IPS-NIHi7 (cell line): ENCODE measurements around the gene PLPPR3.

Experiments used
- DNase-seq: peaks from one replicate; pipeline ENCODE4 v3.0.0; 2012; ENCODE audit warnings: mixed read lengths; ENCODE audit errors: extremely low spot score

The PLPPR3 gene

DNA sequence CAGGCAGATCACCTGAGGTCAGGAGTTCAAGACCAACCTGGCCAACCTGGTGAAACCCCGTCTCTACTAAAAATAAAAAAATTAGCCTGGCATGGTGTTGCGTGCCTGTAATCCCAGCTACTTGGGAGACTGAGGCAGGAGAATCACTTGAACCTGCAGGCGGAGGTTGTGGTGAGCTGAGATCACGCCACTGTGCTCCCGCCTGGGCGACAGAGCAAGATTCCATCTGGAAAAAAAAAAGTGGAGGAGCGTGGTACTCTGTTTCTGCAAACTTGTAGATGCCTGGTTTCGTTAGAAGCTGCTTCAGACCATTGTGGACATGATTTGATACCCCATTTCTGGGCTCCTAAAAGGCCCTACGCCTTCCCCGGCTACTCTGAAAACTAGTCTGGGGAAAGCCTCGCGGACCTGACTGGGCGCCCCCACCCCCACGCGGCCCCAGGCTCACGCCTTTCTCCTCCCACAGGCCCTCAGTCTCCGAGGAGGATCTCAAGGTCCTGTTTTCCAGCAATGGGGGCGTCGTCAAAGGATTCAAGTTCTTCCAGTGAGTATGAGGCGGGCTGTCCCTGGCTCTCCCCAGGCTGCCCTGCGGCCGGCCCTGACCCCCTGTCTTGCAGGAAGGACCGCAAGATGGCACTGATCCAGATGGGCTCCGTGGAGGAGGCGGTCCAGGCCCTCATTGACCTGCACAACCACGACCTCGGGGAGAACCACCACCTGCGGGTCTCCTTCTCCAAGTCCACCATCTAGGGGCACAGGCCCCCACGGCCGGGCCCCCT lies 11.5 kb downstream of the PLPPR3 start:
- no peak for DNase-seq

DNA sequence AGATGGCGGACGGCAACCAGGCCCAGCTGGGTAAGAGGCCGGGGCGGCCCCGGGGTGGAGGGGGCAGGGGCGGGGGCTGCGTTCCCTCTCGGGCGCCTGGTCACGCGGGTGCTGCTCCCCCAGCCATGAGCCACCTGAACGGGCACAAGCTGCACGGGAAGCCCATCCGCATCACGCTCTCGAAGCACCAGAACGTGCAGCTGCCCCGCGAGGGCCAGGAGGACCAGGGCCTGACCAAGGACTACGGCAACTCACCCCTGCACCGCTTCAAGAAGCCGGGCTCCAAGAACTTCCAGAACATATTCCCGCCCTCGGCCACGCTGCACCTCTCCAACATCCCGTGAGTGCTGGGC lies 13.4 kb downstream of the PLPPR3 start:
- DNase-seq, result no peak

DNA sequence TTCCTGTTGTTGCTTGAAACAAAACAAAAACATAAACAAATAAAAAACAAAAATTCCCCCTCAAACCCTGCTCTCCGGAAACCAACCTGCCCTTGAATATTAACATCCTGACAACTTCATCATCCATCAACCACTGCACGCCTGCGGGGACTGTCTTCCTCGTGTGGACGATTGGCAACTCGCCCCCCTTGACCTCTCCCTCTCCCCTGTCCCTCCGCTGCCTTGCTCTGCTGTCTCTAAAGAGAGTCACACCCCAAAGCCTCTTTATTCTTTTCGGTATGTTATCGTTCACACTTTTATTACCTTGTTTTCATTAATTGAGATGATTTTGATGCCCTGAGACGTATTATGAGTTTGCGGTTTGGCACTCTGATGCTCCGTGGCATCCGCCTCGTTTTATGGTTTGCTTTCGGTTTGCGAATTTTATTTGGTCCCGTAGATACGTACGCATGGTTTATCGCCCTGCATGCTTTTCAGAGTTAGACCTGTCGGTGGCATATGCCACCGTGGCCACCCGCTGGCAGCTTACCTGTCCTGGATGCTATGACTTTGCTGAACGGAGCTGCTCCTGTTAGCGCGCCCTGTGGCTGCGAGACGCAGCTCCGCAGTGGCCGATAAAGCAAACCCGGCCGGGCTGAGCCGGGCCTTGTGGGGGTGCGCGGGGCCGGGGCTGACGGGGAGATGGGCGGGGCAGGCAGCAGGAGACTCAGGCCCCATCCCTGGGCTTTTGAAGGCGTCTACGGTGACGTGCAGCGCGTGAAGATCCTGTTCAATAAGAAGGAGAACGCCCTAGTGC lies 13.9 kb downstream of the PLPPR3 start:
- DNase-seq, result no peak

DNA sequence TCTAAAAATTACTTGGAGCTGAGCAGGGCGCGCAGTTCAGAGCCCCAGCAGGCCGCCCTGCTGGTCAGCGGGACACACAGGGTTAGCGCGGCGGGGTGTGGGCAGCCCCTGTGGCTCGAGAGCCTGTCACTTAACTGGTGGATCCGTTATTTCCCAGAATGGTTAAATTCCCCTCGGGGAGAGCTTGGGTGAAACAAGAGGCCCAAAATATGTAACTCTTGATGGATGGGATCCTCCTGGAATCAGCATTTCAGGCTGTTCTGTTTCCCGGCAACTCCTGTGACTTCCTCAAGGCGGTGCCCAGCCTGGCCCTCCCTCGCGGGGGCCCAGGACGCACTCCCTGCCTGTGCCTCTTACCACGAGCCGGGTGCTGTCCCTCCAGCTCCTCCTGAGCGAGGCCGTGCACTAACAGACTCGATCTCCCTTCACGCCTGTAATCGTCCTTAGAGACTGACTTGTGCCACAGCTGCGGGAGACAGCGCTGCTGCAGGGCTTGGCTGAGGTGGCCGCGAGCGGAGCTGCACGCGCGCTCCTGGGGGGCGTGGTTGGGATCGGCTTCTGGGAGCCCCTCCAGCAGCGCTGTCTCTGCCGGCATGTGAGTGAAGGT lies 14.8 kb downstream of the PLPPR3 start:
- DNase-seq, result no peak

DNA sequence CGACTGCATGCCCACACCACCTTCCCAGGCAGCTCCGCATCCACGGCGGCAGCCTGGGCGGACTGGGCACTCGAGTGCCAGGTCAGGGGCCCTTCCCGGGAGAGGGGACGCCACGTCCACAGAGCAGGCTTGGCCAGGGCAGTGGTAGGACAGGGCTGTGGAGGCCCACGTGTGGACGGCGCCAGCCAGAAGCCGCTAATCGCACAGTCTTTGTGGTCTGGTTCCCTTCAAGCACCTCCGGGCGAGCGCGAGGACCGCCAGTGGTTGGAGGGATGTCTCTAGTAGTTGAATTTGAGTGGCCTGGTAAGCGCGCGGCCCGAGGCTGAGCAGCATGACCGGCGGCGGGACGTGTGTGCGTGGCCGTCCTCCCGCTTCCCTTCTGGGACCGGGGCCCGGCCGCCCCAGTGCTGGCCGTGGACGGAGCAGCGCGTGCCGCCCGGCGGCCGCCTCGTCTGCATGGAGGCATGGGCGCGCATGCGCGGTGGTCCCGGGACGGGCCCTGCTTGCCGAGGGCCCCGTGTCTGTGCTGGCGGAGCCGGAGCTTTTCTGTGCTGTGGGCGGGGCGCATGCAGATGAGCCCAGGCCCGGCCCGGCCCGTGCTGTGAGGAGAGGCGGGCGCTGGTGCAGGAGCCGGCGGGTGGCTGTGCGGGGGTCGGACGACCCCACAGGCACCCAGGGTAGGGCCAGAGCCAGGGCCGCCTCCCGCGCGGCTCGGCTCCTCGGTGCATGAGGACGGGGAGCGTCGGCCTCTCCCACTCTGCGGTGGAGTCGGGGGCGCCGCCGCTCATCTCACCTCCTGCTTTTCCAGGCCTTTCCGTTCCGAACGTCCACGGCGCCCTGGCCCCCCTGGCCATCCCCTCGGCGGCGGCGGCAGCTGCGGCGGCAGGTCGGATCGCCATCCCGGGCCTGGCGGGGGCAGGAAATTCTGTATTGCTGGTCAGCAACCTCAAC lies 15.9 kb downstream of the PLPPR3 start:
- no peak for DNase-seq

DNA sequence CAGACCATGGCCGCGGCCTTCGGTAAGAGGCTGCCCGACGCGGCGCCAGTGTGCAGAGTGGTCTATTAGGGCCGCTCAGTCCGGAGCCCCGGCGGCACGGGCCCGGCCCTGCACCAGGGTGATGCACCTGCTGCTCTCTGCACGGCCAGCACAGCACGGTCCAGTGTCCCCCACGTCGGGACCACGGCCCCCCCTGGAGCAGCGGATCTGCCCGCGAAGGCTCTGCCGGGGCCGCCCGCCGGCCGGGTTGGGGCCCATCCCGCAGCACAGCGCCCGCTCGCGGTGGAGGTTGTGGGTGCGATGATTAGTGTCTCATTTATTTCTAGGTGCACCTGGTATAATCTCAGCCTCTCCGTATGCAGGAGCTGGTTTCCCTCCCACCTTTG lies 16.6 kb downstream of the PLPPR3 start:
- DNase-seq, result no peak

DNA sequence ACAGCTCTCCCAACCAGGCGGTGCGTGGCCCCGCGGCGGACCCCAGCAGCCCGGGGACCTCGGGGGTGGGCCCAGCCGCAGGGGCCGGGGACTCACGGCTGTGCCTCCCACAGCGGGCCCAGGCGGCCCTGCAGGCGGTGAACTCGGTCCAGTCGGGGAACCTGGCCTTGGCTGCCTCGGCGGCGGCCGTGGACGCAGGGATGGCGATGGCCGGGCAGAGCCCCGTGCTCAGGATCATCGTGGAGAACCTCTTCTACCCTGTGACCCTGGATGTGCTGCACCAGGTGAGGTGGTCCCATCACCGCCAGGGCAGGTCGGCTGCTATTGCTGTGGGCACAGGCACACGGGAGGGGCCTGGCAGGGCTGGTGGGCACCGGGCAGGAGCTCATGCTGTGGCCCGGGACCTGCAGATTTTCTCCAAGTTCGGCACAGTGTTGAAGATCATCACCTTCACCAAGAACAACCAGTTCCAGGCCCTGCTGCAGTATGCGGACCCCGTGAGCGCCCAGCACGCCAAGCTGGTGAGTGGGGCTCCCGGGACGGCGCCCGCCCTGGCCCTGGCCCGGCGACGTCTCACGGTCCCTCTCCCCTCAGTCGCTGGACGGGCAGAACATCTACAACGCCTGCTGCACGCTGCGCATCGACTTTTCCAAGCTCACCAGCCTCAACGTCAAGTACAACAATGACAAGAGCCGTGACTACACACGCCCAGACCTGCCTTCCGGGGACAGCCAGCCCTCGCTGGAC lies 17.2 kb downstream of the PLPPR3 start:
- no peak for DNase-seq

DNA sequence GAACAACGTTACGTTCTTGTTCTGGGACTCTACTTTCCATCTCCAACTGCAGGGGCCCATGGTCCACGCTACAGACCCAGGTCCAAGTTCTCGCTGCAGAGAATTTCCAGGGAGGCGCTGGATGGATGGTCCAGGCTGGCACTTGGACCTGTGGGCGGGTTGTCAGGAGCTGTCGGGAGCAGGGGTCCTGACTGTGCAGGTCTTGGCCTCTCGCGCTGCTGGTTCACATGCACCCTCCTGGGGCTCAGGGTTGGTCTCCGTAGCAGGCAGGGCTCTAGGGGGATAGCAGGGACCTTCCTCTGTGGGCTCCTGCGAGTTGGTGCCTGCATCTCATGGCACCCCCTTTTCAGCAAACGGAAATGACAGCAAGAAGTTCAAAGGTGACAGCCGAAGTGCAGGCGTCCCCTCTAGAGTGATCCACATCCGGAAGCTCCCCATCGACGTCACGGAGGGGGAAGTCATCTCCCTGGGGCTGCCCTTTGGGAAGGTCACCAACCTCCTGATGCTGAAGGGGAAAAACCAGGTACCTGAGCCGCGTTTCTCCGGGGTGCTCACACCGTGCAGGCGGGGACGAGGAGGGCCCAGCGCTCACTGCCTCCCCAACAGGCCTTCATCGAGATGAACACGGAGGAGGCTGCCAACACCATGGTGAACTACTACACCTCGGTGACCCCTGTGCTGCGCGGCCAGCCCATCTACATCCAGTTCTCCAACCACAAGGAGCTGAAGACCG lies 17.9 kb downstream of the PLPPR3 start:
- DNase-seq, result no peak

DNA sequence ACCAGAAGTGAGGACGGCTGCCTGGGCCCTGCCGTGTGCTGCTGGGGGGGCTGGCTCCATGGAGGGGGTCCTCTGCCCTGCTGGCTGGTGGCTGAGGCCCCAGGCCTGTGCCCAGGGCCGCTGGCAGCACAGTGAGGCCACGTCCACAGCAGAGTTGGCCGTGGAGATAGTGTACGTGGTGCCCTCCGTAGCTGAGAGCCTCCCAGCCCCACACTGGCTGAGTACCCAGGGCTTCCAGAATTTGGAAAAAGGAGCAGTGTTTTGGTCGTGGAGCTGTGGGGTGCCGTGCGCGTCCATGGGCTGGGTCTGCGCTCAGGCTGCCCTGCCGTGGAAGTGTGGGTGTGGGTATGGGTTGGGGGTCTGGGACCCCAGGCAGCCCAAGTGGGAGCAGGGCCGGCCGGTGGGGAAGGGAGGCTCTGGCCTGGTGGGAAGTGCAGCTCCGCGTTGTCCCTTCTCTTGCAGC lies 18.6 kb downstream of the PLPPR3 start:
- DNase-seq, result no peak

DNA sequence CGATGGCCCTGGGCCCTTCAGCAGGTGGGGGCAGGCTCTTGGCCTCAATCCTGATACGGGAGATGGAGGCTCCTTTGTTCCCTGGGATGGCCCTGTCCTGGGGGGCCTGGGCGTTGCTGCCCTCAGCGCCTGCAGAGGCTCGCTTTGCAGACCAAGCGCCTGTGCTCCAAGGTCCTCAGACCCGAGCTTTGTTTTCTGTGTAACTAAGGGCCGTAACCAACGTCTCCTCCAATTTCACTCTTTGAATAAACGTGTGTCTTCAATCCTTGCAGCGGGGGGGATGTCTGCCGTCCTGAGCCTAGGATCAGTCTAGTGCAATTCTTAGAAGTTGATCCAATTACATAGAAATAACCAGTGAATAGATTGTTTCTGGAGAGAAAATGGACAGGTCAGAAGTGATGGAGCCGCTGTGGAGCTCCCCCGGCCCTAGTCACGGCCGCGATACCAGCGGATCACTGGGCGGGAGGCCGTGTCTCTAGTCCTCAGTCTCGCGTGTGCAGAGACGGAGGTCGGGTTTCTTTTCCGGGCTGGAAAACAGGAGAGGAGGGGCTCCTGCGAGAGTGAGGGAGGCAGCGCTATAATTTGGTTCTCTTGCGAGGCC lies 19.2 kb downstream of the PLPPR3 start:
- DNase-seq, result no peak

DNA sequence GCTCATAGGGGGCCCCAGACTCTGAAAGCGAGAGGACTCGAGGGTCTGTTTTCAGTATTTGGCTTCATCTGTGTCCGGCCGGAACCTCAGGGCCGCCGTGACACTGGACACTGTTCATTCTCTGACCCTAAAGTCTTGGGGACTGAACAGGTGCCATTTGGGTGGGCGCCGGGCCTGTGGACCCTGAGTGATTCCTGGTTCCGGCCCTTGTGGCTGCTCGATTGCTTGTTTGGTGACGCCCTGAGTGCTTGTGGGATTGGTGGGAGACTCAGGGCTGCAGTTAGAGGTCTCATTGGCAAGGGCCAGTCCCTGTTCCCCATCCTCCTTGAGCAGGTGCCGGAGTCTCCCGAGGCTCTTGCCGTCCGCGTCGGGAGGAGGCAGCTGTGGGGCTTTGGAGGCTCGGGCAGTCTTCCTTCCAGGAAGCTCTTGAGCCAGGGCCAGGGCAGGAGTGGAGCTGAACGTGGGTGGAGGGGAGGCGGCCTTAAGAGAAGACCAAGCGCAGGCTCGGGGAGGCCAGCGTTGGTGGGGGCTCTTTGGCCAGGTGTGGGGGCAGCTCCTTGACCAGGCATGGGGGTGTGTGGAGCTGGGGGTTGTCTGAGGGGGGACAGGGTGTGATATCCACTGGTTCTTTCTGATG lies 19.8 kb downstream of the PLPPR3 start:
- DNase-seq, result no peak

DNA sequence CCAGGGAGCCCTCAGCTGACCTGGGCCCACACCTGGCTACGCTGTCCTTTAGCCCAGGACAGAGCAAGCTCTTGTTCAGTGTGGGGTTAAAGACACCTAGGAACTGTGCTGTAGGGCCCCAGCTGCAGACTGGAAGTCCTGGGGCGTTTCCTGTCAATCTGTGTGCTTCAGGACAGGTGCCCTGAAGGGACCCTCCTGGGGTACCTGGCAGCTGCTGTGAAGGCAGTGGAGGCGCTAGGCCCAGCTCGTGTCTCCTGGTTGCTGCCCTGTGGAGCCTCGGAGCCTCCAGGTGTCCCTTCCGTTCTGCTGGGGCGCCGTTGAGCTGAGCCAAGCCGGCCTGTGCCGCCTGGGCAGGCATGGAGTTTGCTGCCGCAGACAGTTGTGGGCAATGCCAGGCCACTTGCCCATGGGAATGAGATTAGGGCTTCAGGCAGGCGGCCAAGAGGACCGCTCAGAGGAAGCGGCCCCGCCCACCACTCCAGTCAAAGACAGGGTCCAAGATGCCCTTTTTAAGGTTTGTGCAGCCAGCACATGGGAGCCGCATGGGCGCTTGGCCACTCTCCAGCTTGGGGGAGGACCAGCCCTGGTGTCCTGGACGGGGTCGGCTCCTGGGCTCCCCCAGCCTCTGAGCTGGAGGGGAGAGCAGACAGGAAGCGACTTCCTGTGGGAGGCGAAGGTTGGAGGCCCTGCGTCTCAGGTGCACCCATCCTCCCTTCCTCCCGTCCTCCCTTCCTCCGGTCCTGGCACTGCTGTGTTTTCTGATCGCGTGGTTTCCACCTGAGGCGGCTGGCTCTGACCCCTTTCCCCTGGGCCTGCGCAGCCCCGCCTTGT lies 20.5 kb downstream of the PLPPR3 start:
- DNase-seq, result no peak

DNA sequence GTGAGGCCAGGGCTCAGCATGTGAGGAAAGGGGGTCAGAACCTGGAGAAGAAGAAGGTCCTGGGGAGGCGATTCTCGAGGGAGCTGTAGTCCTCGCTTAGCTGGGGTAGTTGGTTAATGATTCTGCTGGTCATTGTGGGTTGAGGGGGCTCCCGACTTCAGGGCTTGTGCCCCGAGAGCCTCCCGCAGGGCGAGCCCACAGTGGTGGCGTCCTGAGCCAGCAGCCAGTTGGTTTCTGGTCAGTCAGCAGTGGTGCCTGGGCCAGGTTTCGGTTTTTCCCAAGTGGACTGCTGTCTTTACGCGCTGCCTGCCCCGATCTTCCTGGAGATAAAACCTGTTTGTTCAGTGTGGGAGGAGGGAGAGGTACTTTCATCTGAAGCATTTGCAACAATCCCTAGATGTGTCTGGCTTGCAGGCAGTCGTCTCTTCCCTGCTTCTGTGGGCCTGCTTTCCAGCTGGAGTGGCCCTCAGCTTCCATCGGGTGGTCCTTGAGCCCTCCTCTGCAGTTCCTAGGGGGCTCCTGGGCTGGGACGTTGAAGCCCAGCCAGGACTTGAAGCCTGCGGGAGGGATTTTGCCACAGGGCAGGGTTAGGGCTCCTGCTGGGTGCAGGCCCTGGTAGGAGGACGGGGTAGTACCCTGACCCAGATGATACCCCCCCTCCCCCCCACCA lies 21.3 kb downstream of the PLPPR3 start:
- DNase-seq, result no peak

DNA sequence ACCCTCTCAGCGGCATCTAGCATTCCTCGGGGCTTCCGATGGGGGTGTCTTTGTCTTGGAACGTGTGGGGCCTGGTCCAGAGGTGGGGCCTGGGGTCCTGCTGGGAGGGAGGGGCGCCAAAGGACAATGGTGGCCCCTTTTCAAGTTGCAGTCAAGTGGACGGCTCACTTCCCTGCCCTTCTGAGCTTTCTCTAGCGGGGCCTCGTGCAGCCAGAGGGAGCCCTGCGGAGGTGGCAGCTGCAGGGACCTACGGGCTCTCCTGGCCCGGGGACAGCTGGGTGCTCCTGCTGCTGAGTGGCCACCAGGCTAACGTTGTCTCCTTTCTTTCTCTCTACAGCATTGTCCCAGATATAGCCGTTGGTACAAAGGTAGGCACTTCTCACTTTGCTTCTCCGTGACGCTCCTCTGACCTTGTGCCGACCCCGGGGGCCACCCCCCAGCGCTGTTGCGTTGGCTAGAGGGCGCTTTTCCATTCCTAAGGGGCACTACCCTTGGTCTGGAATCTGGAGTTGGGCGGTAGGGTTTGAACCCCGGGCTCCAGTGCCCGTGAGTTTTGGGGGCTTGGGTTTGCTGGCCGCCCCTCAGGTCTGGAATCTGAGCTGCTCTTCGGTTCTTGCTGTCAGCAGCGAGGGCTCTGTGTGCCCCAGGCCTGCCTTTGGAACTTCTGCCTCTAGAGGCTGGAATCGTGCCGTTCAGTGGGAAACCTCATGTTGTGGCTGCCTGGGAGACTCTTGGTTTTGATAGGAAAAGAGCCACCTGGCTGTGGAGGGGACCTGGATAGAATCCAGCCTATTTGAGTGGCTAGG lies 22.5 kb downstream of the PLPPR3 start:
- no peak for DNase-seq

DNA sequence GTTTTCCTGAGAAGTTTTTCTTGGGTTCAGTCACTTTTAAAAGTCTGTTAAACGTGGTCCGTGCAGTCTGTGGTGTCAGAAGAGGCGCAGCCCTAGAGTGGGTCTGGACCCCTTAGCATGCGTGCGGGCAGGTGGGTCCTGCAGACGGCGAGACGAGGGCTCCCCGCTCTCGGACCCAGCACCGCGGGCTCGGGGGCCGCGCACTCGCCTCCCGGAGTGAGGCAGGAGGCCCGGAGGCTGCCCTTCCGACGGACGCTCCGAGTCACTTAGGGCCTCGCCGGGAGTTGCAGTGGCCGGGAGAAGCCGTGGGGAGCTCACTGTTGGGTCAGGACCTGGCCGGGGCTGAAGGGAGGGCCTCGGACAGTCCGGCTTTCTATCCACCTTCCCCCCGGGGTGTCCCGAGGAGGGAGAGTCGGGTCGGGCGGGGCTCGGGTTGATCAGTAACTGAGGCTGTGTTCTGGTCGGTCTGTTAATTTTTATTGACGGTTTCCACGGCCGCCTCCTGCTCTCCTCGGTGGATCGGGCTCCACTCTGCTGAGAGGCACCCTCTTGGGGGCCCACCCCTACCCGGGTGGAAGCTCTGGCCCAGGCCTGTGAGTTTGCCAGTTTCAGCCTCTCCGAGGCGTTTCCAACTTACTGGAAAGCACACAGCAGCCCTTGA lies 23.2 kb downstream of the PLPPR3 start:
- DNase-seq, result no peak
